HG02840 (cell line): ENCODE data around the gene ZC3H15.

Source experiments
- ATAC-seq: cut with Tn5 transposase; IDR thresholded peaks from one replicate; pipeline ENCODE4 v1.9.1; 2021; ENCODE audit warnings: mild to moderate bottlenecking, moderate library complexity, moderate number of reproducible peaks; ENCODE audit not compliant: unreplicated experiment, low FRiP score

Gene ZC3H15

DNA sequence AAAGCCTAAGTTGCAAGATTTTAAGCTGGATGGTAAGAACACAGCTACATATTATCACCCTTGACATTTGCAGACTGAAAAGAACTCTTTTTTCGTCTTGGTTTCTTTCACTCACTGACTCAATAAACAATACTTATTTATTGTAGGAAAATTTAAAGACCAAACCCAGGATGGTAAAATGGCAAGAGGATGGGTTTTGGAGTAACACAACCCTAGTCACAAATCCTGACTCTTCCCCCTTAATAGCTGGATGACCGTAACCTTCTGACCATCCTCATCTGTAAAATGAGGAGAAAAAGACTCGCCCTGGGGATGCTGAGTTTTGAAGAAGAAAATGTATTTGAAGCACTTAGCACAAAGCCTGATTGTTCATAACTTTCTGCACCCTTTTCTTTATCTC, 48.3 kb downstream of the ZC3H15 start:
- ATAC-seq, result no peak

GRCh38 chr2:186535861-186536260, 49.8 kb downstream of the ZC3H15 start:
- no peak for ATAC-seq

GRCh38 chr2:186537019-186537418, 51.0 kb downstream of the ZC3H15 start:
- no peak for ATAC-seq

- no peak for ATAC-seq
Observed at GRCh38 chr2:186540941-186541340, 54.9 kb downstream of the ZC3H15 start.

GRCh38 chr2:186542002-186542401, 55.9 kb downstream of the ZC3H15 start:
- ATAC-seq, result no peak

DNA sequence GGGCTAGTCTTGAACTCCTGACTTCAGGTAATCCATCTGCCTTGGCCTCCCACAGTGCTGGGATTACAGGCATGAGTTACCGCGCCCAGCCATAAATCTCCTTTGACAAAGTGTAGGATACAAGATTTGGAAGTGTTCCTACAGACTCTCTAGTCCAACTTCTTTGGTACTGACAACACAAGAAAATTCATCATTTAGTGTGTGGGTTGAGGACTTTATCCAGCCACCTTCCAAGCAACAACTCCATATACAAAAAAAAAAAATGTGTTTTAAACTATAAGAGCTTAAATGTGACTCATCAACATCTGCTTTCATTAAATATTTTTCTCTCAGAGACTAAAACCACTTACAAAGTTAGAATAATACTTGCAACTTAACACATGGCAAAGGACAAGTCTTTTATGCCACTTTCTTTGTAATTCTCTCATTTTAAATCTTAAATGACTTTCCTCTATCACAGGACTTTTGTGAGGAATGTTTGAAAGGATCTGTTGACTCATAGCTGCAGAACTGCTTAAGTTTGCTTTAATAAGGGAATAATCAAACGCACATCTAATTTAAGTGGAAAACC, 57.6 kb downstream of the ZC3H15 start:
- ATAC-seq, result no peak

GRCh38 chr2:186544255-186544675, 58.2 kb downstream of the ZC3H15 start:
- ATAC-seq, result no peak

- no peak for ATAC-seq
Observed at GRCh38 chr2:186546846-186547245, 60.8 kb downstream of the ZC3H15 start.

- no peak for ATAC-seq
Observed at GRCh38 chr2:186551323-186552050, 65.4 kb downstream of the ZC3H15 start.

GRCh38 chr2:186554429-186554828, 68.4 kb downstream of the ZC3H15 start:
- ATAC-seq, result no peak

DNA sequence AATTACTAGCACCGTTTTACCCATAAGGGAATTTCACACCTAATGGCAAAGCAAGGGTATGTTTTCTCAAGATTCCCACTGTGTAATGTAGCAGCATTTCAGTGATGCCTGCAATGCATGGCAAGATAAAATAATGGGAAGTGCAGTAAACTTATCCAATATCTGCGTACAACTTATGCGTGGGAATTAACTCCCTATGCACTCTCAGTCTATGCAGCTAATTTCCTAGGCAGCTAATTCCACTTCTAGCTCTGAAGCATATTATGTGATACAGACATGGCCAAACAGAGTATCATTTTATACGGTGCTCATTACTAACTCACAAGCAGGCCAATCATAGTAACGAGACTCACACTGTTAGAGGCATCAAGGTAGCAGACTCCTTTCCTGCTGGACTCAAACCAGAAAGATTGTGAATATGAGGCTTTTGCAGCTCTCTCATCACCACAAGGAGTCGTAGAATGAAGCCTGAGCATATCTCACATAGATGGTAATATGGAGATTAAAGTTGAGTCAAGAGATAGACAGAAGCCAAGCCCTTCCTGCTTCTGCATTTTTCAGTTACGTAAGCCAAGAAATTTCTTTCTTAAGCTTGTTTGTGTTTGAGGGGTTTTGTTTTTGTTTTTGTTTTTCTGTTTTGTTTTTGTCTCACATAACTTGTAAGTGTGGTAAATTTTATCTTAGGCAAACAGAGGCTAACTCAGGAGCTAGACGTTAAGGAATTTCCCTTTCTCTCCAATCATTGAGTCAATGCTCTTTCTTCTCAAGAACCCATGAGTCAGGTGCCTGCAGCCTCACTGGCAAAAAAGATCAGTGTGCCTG, 69.0 kb downstream of the ZC3H15 start:
- no peak for ATAC-seq

DNA sequence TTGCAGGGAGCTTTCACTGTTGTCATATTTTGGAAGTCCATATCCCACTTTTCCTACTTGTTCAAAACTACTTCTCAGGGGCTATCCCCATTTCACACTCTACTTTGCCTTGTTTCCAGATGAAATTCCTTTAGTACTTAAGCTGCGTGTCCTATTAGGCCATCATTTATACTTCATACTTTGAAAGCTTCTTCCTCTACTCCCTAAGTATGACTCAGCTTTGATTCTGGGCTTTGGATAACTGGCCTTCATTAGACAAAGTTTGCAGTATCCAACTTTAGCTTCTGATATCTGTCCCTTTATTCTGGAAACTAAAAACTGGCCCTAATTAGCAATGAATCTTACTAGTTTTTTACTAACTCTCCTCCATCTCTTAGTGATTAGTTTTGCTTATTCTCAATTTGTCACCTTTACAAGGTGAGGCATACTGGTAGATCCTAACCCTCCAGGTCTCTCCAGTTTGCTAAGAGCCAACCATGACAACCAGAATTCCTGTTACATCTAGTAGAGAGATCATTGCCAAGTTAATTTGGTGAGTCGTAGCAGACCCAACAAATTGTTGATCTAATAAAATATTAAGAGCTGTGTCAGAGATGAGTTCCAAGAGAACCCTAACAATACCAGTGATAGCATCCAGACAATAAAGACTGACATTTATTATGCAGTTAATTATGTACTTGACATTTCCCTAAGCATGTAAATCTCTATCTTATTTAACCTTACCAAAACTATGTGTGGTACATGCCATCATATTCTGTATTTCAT, 72.6 kb downstream of the ZC3H15 start:
- no peak for ATAC-seq
